Forelimb muscle (tissue), 1 donor: ENCODE measurements around the gene MOB4. TPM values are rescaled to one million over a fixed set of nuclear protein-coding genes. Genes with fewer than 3 reads are reported as not detected.
A peak's percentile ranks its signal among the peaks of the same experiment; 100 is the strongest.

Experiments
- DNase-seq: peaks from one replicate; pipeline ENCODE4 v3.0.0-alpha.2; 2013; ENCODE audit warnings: low read depth
- polyA plus RNA-seq: library from polyadenylated mRNA; unstranded; fragments of 120-200 nt; gene quantifications from one replicate; pipeline ENCODE4 v1.2.1, GENCODE V29; 2013; ENCODE audit not compliant: insufficient read length

Gene MOB4
- polyA plus RNA-seq, 1 donor: 36.3 TPM

- no peak for DNase-seq
Observed at GRCh38 chr2:197591339-197592072, 75.6 kb downstream of the MOB4 start.

- DNase-seq: peak; percentile 49
Observed at GRCh38 chr2:197596766-197597165, 80.9 kb downstream of the MOB4 start.

GRCh38 chr2:197597166-197597565 lies 81.3 kb downstream of the MOB4 start:
- DNase-seq: no peak

GRCh38 chr2:197598450-197598849 lies 82.6 kb downstream of the MOB4 start:
- no peak for DNase-seq

GRCh38 chr2:197599285-197599965 lies 83.6 kb downstream of the MOB4 start:
- no peak for DNase-seq

- DNase-seq: no peak
Observed at GRCh38 chr2:197600306-197600705, 84.4 kb downstream of the MOB4 start.

GRCh38 chr2:197601726-197602125 lies 85.9 kb downstream of the MOB4 start:
- DNase-seq: no peak

Other genes with a start within 250 kb of the MOB4 start
- 18.1 TPM for gene ANKRD44, start 205.3 kb upstream of the MOB4 start, polyA plus RNA-seq
- 280 TPM for gene SF3B1, start 81.0 kb upstream of the MOB4 start, polyA plus RNA-seq
- gene COQ10B, start 62.5 kb upstream of the MOB4 start, polyA plus RNA-seq: 10.3 TPM
- gene HSPD1, start 16.2 kb upstream of the MOB4 start, polyA plus RNA-seq: 250 TPM
- 115 TPM for gene HSPE1, start 15.7 kb upstream of the MOB4 start, polyA plus RNA-seq
- 15.2 TPM for gene RFTN2, start 159.5 kb downstream of the MOB4 start, polyA plus RNA-seq
- gene MARS2, start 189.3 kb downstream of the MOB4 start, polyA plus RNA-seq: 3.7 TPM